ENCODE results near the gene TSACC.
A peak's percentile ranks its signal among the peaks of the same experiment; 100 is the strongest.
"Not testable (repeated sequence)": the region's sequence is repeated elsewhere in the genome, so short reads cannot be mapped to it uniquely, and the experiment has no call there.

The TSACC gene

DNA sequence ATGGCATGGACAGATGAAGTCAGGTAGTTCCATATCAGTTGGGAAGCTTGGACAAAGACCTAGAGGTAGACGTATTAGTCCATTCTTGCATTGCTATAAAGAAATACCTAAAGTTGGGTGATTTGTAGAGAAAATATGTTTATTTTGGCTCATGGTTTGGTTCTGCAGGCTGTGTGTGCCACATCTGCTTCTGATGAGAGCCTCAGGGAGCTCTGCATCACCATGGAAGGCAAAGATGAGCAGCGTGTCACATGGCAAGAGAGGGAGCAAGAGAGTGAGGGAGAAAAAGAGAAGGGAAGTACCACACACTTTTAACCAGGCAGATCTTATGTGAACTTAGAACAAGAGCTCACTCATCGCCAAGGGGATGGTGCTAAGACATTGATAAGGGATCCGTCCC is 9.0 kb downstream of the TSACC start:
- DNase-seq: no peak

DNA sequence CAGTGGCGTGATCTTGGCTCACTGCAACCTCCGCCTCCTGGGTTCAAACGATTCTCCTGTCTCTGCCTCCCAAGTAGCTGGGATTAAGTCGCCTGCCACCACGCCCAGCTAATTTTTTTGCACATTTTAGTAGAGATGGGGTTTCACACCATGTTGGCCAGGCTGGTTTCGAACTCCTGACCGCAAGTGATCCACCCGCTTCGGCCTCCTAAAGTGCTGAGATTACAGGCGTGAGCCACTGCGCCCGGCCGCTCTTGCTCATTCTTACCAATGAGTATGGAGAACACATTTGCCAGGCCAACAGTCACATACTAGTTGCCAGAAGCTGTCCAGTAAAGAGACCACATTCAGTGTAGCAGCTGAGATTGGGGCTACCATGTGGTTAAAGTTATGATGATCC is 14.2 kb downstream of the TSACC start:
- not testable (repeated sequence) for DNase-seq

GRCh38 chr1:156356262-156356874 is 18.0 kb downstream of the TSACC start:
- DNase-seq: no peak

DNA sequence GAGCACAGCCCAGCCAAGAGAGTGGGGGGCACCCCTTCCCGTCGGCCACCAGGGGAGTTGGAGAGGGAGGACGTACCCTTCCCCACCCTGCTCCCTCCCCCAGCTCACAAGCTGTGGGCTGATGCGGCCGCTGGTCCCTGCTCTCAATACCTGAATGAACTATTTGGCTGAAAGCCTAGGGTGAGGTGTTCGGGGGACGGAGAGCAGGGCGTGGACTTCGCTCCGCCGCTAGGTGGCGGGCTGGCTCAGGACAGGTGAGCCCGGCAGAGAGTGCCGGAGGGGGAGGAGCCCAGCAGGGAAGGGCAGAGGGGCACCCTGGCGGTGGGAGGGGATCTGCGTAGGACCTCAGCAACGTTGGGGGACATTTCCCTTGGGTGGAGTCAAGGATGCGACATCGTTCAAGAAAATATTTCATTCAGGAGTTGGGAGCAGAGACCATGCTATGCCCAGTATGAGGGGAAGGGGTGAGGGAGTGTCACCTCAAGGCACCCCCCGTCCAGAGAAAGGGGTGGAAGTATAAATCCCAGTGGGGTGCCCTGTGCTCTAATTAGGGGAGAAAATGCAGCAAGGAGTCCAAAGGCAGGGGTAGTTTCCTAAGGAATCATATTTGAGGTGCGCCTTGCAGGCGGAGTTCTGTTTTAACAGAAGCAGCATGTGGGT is 18.7 kb downstream of the TSACC start:
- DNase-seq: peak; percentile 40

GRCh38 chr1:156357977-156358376 is 19.7 kb downstream of the TSACC start:
- DNase-seq: no peak

DNA sequence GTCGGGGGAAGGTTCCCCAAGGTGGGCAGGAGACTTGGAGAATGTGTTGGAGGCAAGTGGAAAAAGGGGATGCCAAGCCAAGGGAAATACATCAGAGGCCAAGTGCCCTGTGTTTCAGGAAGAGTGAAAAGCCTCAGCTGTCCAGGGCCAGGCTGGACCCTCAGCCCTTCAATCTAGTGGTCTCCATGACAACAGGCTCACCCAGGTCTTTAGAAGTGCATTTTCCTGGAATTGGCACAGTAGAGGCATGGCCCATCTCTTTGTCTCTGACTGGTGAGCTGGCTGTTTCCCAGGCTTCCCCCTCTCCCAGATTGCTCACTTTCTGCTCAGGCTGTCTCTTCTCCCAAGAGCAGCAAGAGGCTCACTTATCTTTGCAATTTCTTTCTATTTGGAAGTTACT is 20.3 kb downstream of the TSACC start:
- DNase-seq: peak; percentile 18

GRCh38 chr1:156359249-156359648 is 20.9 kb downstream of the TSACC start:
- no peak for DNase-seq

GRCh38 chr1:156359973-156360372 is 21.6 kb downstream of the TSACC start:
- DNase-seq: no peak

DNA sequence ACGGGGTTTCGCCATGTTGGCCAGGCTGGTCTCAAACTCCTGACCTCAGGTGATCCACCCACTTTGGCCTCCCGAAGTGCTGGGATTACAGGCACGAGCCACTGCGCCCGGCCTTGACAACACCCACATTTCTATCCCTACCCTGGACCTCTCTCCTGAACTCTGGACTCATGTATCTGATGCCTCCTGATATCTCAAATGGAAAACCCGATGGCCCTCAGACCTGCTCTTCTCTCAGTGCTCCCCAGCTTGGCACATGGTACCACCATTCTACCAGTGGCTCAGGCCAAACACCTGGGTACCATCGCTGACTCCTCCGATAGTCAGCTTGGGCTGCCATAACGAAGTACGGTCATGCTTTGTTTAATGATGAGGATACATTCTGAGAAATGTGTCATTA is 22.2 kb downstream of the TSACC start:
- DNase-seq: no peak

GRCh38 chr1:156365754-156366153 is 27.4 kb downstream of the TSACC start:
- no peak for DNase-seq

DNA sequence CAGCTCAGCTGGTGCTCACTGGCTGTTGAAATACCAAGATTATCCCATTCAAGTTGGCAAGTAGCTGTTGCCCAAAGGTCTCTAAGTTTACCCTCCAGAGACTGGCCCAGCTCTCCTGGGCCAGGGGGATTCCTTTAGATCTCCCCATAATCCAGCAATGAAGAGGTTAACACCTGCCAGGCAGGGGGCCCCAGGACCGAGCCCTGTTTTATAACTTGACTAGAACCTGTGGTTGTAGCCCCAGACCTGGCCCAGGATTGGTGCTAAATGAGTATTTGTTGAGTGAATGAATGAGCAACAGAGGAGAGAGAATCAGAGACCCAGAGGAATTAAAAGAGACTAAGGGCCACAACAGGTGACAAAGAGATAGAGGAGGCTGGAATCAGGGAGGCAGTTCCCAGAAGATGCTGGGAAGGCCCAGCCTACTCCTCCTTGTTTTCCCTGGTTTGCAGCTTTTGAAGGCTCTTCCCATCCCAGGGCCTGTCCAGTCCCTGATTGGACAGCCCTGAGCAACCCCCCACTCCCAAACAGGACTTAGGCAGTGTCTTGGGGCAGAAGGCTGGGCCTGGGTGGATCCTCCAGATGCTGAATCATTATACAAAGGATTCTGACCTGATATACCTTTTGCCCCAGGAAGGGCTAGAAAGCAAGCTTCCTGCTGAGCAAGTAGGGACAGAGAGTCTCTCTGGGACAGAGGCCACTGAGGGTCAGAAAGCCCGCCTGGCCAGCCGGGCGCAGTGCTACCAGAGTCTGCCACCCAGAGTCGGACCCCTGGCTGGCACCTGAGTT is 28.2 kb downstream of the TSACC start:
- no peak for DNase-seq

DNA sequence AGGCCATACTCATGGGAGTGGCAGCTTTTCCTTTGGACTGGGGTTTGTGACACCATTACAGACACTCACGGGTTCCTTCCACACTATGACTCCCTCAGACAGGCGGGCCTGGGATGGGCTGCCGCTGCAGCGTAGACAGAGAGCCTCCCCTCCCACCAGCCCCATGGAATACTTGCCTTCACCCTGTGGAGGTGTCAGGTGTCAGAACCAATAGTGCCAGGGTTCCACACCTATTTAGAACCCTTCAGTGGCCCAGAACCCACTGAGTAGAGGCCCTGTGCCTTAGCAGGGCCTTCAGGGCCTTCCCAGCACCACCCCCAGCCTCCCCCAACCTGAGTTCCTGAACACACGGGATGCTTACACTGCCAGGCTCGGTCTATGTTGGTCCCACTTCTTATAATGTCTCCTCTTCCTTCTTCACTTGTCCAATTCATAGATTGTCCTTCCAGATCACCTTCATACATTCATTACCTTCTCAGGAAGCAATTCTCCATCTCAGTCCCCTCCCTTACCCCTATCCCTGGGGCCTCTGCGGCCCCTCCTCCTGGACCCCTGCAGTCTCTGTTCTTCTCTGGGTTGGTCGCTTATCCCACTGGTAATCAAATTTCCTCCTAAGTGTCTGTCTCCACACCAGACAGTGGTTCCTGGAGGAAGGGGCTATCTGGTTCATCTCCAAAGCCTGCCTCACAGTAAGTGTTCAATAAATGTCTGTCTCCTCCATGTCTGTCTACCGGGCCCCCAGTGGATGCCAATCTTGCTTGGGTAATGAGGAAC is 29.2 kb downstream of the TSACC start:
- no peak for DNase-seq

DNA sequence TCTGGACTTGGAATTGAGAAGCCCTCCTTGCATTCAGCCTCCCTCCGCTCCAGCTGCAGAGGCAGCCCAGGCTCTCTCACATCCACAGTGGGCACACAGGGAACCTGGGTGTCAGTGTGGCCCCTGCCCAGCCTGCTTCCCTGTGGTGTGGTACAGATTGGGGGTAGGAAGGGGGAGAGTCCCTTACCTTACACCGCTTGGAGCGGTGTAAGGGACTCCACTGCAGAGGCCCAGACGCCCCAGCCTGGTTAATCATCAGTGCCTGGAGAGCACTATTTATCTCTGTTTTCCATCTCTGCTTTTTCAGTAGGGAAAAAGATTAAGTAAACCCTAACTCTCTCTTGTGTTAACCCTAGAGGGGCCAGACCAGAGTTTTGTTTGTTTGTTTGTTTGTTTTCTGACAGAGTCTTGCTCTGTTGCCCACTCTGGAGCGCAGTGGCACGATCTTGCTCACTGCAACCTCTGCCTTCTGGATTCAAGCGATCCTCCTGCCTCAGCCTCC is 29.9 kb downstream of the TSACC start:
- no peak for DNase-seq

- DNase-seq: no peak
Measured at GRCh38 chr1:156368889-156369684, 30.8 kb downstream of the TSACC start, which contains the start of gene RHBG. Gene RHBG (plus strand): TSS chr1:156369211. CDS start chr1:156369250, 39 bp downstream.

DNA sequence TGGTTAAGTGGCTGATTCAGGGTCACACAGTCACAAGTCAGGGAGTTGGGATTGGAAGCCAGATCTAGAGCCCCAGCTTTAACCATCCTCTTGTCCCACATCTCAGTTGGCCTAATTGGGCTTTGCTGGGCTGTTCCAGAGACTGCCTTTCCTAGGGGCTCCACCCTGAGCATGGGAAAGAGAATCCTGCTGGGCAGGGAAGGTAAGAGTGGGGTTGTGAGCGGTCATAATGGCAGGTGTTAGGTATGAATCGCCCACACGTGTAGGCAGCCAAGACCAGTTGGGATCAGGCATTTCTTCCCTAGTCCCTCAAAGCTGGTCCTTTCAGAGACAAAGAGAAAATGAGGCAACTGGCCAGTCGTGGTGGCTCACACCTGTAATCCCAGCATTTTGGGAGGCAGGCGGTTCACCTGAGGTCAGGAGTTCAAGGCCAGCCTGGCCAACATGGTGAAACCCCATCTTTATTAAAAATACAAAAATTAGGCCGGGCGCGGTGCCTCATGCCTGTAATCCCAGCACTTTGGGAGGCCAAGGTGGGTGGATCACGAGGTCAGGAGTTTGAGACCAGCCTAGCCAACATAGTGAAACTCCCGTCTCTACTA is 31.5 kb downstream of the TSACC start:
- DNase-seq: not testable (repeated sequence)

- DNase-seq: no peak
Measured at GRCh38 chr1:156371553-156372264, 33.4 kb downstream of the TSACC start.

- no peak for DNase-seq
Measured at GRCh38 chr1:156372265-156372586, 33.9 kb downstream of the TSACC start.

GRCh38 chr1:156372876-156373275 is 34.5 kb downstream of the TSACC start:
- DNase-seq: no peak

GRCh38 chr1:156373546-156373945 is 35.2 kb downstream of the TSACC start:
- no peak for DNase-seq

DNA sequence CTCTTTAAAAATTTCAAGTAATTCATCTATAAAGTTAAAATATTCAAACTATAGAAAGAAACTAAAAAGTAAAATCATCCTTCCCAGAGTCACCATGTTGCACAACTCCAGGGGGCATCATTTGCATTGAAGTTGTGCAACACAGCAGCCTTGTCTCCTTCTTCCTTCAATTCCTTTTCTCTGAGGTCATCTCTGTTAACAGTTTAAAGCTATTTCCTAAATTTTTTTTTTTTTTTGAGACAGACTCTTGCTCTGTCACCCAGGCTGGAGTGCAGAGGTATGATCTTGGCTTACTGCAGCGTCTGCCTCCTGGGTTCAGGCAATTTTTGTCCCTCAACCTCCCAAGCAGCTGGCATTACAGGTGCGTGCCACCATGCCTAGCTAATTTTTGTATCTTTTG is 37.8 kb downstream of the TSACC start:
- DNase-seq: no peak

Data from NCI-H2227 treated with DMSO at 0.1 percent for 48 hours (cell line).